IPS DF 4.7 (cell line): ENCODE results near the gene KIAA1549.

Experiments used
- DNase-seq: peaks from one replicate; pipeline ENCODE4 v3.0.0-alpha.2; 2013; ENCODE audit warnings: low spot score; ENCODE audit errors: extremely low read depth

Gene KIAA1549

DNA sequence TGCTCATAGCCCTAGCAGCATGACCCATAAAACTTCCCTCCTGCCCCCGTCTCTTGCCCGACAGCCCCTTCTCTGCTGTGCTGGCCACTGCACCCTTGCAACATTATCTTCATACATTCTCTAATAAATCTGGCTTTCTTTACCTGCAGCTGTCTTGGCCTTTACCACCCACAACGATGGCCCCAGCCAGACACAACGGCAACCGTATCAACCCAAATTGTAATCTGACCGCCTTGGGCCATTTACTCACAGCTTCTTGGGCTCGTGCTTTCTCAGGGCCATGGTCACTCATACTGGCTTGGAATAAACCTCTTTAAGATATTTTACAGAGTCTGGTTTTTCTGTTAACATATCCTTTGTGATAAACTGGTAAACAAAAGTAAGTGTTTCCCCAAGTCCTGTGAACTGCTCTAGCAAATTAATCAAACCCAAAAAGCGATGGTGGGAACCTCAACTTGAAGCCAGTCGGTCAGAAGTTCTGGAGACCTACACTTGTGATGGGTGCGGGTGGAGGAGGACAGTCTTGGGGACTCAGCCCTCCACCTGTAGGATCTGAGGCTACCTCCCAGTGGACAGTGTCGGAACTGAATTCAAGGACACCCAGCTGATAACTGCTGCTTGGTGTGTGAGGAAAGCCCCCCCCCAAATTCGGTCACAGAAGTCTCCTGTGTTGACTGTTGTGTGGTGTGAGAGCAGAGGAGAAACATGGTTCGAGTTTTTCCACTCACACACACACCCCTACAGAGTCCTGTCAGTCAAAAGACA is 95.6 kb downstream of the KIAA1549 start:
- DNase-seq = no peak

DNA sequence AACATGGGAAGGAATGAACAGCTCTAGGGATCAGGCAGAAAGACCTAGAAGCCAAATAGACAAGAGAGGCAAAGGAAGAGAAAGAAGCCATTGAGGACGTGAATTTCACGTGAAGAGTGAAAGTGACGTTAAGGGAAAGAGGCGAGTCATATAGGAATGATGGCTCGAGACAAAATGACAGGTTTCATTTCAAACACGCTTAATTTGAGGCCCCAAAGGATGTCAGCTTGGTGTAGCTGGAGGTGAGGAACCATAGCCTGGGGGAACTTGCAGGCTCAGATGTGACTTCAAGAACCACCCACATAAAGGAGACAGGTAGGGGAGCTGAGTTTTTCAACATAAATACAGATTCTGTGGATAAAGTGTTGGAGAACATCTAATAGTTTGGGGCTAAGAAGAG is 98.9 kb downstream of the KIAA1549 start:
- DNase-seq = no peak

DNA sequence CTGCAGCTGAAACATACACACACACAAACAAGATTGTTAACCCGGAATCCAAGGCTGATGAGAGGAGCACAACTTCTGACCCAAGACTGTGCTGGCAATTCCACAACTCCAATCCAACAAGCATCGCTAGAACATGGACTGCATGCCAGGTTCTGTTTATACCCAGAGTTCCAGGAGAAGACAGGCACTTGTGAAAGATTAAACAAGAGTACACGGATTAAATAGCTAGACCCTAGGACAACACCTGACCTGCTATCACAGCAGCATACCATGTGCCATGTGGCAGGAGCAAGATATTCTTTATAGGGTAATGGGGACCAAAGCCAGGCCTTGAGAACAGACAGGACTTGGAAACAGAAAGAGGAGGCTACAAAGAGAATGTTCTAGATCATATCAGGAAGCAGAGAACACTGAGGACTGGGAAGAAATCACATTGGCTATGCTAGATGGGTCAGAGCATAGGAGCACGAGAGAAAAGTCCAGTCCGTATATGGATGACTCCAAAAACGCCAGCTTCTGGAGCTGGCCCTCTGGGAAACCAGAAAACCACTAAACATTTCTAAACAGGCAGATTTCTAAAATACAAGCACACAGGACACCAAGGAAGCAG is 99.5 kb downstream of the KIAA1549 start:
- DNase-seq = no peak

DNA sequence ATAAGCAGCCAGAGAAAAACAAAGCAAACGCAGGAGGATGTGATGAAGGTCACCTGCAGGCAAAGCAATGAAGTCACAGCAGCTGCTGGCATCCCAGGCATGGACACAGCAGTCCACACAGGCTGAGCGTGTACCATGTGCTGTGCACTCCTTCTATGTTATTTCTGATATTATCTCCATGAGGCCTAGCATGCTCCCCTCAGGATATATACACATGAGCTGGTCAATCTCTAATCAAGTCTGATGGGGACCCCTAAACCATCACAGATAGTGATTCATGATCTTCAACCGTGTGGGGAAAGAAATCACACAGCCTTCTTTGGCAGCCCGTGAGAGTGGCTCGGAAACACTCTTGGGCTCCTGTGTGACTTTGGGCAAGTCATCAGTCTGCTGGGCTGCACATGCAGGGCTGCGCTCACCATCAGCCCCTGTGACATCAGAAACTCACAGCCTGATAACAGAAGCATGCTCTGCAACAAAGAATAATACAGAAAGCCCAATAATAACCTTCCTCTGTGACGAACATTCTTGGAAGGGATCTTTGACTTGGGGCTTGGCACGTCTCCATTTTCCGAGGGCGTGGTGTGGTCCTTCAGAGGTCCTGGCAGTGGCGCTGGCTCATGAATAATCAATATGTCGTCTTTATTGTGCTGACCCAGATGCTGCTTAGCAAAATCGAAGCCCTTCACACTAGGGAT is 100.2 kb downstream of the KIAA1549 start:
- DNase-seq = no peak

DNA sequence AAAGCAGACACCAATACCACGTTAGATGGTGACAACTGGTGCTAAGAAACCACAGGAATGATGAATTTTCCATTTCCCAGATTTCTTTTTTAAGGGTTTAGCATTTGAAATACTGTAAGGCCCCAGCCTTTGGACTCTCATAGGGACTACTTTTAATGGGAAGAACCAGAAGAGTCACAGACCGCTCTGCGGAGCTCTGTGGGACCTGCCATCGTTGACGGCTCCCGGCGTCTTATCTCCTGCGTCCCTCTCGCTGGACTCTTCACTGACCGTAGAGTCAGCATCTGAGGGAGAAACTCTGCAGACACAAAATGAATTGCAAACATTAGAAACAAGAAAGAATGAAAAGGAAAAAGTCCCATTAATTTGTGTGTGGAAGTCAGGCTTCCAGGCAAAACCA is 101.8 kb downstream of the KIAA1549 start:
- DNase-seq = no peak

DNA sequence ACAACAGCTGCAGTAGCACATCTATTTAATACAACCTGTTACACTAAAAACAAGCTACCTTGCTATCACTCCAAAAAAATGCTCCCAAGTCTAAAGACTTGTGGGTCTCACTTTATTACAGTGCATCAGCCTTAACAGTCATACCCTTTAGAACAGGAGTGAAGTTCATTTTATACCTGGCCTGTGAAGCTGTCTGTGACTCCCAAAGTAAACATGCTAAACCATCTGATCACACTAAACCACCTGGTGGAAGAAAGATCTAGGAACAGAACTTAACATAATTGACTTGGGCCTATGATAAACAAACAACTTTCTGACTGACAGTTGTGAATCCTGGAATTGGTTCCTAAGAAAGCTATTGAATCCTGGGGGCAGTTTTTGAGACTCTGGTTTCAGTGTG is 102.3 kb downstream of the KIAA1549 start:
- no peak for DNase-seq

DNA sequence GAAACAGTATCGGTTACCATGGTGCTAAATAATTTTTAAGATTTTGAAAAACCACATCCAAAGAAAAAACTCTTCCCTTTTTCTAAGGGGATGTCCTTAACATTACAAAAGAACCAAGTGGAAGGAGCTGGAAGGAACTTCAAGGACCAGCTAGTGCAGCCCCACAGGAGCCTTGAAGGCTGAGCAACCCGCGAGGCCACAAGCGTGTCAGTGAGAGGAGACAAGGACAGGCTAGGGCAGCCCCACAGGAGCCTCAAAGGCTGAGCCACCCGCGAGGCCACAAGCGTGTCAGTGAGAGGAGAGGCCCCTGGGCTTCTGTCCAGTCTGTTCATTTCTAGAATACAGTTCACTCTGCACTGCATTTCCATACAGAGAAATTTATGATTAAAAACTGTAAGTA is 103.1 kb downstream of the KIAA1549 start:
- no peak for DNase-seq

DNA sequence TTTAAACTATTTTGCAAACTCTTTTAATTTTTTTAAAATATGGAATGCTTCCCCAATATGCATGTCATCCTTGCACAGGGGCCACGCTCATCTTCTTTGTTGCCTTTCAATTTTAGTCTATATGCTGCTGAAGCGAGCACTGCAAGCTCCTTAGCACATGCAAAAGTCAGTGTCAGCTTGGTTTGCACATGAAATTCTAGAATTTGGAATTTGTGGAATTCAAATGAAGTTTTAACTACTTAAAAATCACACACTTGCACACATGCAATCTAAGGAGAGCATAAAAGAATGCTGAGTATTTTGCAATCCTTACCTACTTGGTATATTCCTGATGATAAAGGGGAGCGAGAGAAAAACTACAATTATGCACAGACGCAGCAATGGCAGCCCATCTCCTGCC is 104.9 kb downstream of the KIAA1549 start:
- no peak for DNase-seq

DNA sequence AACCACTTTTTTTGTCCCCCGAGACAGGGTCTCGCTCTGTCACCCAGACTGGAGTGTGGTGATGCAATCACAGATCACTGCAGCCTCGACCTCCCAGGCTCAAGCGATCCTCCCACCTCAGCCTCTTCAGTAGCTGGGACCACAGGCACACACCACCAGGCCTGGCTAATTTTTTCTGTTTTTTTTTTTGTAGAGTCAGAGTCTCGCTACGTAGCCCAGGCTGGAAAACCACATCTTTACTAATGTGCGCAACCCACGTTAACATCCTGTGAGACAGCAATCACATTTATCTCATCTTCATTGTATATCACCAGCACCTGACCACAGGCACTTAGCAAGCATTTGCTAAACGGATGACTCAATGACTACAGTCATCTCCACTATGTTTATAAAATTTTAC is 105.4 kb downstream of the KIAA1549 start:
- no peak for DNase-seq

DNA sequence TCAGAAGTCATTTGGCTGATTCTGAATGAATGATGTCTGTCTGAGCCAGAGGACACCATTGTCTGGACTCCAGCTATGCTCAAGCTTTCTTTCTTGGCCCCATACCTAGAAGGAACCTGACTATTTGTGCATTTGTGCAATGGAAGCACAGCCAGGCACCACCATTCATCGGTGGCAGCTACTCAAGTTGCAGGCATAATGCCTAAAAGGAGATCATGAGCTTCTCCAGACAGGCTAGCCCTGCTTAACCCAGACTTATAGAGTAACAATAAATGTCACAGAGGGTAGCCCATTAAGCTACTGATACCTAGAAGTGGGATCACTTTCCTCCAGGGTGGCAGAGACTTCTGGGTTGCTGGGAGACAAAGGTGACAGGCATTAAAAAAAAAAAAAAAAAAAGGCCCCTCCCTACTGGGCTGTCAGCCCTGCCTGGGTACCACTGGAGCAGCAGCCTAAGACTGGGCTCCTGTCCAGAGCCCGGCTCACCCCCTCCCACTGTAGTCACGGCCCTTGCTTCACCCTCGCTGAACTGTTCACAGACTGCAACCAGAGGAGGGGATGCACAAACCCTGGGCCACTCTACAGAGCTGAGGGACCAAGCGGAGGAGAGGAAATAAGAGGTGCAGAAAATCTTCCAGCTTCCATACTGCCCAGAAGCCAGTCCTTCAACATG is 107.8 kb downstream of the KIAA1549 start:
- no peak for DNase-seq

DNA sequence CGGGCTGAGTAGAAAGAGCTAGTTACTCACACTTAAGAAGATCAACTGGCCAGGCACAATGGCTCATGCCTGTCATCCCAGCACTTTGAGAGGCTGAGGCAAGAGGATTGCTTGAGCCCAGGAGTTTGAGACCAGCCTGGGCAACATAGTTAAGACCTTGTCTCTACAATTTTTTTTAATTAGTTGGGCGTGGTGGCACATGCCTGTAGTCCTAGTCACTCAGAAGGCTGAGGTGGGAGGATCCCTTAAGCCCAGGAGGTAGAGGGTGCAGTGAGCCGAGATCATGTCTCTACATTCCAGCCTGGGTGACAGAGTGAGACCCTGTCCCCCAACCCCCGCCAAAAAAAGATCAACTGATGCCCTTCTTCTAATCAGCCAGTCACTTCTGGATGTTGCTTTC is 108.6 kb downstream of the KIAA1549 start:
- DNase-seq = no peak

DNA sequence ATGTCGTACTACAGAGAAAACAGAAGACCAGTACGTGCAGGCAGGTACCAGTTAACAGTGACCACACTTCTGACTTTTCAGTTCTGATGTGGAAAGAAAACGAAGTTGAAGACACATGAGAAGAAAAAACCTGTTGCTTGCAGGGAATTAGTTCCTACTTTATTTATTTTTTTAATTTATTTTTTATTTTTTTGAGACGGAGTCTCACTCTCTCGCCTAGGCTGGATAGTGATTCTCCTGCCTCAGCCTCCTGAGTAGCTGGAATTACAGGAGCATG is 109.4 kb downstream of the KIAA1549 start:
- DNase-seq = no peak

DNA sequence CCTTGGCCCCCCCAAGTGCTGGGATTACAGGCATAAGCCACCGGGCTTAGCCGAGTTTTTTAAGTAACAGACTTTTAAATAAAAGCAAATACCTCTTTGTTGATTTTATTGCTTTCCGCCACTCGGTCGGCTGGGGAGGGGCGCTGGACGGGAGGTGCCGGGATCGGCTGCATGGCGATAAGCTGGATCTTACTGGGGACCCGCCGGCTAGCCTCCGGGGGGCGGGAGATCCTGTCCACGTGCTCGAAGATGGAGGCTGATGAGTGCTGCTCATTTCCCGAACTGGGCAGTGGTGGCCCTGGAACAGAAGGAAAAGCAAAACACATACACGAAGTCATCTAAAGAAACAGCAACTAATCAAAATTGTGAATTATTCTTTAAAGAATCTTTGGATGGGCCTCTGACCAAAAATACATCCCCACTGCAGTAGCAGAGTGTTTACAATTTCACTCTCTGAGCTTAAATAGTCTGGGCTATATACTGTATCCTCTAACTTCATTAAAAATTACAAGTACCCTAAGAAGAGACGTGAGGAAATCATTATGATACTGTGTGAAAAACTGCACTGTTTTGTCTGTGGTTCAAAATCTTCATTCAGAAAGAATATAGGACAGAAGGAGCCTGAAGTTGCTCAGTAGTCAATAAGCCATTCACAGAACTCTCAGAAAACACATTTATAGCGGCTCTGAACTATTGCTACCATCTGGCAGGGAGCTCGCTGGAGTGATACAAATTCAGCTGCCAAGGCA is 110.0 kb downstream of the KIAA1549 start:
- DNase-seq = no peak

DNA sequence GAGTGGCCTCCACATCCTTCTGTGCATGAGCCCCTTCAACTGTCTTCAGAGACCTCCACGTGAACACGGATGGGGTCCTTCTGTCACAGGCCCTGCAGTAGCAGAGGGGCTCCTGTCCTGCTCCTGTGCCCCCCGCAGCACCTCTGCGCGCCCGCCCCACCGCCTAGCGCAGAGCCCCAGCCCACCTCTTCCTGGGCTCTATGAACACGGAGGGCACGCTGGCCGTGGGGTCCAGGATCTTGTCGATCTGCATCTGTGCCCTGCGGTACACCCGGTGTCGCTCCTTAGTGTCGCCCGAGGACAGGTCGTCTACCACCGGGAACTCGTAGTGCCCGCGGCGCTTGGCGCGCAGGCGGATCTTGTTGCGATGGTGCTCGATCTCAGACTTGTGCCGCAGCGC is 111.8 kb downstream of the KIAA1549 start:
- DNase-seq = no peak

DNA sequence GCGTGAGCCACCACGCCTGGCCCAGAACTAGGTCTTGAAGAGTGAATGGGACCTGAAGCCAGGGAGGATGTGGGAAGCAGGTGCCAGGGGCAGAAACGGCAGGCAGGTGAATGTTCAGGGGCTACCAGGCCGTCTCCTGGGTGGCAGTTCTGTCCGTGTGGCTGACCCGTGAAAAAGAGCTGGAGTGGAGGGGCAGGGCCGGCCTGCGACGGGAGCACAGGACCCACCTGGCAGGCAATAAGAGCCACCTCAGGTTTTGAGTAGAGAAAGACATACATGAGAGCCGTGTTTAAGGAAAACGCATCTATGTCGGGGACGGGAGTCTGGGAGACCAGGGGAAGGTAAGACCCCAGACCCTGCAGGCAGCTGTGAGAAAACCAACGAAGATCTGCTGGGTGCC is 112.5 kb downstream of the KIAA1549 start:
- no peak for DNase-seq

DNA sequence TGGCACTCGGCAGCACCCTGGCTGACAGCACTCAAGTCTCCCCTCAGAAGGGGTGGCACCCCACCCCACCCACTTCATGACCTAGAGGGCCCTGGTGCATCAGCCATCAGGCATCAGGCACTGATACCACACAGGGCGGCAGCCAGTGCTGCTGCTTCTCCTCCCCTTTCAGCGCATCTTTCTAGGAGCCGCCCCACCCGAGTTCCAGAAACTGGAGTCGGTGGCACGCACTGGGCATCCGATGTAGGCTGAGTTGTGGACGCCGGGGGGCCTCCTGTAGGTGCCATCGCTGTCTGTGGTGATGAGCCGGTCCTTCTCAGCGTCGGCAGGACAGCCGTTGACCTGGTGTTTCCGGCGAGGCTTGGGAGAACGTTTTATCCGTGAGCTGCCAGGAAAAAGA is 113.4 kb downstream of the KIAA1549 start:
- DNase-seq = no peak

DNA sequence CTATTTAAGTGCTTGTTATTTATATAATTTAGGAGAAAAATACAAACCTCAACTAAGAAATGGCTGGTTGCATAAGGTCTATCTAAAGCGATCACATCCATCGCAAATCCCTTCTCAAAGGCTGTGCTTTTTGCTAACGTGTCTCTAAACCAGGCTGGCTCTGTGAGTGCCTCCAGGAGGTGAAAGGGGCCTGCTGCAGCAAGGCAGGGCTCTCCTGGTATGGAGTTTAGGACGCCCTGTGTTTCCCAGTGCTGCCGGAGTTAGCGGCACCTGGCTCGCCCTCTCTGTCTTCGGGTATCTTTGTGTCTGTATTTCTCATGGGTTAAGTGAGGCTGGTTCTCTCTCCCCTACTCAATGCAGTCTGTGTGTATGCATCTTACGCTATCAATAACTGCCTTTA is 114.8 kb downstream of the KIAA1549 start:
- no peak for DNase-seq

DNA sequence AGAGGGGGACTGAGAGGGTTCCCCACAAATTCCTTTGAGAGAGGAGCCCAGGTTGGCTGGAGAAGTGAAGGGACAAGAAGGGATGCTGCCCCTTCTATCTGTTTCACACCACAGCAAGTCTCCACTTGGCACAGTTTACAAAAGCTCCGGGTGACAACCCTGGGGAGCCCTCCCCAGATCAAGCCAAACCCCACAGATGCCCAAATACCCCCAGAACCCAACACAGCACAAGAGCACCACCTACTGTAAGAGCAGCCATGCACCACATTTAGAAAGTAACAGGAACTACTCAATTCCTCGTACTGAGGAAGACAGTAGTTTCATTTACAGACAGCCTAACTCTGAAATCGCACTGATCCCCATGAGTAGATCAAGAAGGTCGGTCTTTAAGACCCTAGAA is 115.3 kb downstream of the KIAA1549 start:
- no peak for DNase-seq

DNA sequence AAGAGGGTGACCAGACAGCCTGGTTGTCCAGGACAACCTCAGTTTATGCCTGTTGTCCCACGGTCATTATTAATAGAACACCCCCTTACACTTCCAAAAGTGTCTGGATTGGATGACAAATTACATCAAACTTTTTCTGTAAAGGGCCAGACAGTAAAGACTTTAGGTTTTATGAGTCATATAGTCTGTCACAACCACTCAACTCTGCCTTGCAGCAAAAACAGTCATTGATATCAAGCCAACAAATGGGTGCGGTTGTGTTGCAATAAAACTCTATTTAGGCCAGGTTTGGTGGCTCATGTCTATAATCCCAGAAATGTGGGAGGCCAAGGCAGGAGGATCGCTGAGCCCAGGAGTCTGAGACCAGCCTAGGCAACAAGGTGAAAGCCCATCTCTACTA is 116.5 kb downstream of the KIAA1549 start:
- DNase-seq = no peak

DNA sequence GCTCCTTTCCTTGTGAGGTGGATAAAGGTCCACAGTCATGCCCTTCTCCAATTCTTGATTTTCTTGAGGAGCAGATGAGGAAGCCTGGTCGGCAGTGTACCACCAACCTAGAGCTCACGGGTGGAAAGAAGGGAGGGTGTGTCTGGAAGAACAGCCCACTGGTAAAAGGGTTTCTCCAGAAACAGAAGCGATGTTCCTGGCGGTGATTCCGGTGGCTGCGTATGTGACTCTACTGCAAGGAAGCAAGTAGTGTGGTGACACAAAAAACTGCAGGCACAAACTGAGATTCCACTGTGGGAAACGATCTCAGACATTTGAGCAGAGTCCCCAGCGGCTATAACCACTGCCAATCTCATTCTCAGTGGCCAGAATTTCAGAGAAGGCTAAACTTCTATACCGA is 117.3 kb downstream of the KIAA1549 start:
- DNase-seq = no peak

DNA sequence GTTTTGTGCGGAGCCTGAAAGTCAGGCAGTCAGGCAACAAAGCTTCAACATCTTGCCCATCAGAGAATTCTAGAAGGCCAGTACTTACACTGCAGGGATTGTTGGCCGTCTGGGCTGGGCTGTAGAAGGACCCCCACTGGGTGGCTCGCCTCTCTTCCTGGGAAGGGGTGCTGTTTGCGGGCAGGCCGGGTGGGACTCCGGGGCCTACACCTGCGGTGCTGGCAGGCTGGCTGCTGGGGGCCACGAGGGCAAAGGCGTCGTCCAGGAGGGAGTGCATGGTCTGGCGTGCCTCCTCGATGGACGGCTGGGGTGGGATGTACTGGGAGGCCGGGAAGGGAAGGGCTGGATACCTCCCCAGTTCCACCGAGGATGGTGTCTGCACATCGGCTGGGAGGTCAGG is 120.1 kb downstream of the KIAA1549 start:
- no peak for DNase-seq

DNA sequence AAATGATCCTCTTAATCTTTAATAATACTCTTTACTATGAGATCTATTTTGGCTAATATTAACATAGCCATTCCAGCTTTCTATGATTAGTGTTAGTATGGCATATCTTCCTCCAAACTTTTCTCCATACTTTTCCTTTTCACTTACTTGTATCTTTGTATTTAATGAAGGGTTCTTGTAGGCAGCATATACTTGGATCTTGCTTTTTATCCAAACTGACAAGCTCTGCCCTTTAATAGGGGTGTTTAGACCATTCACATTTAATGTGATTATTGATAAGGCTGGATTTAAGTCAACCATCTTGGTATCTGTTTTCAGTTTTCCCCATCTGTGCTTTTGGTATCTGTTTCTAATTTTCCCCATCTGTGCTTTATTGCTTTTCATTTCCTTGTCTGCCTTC is 123.5 kb downstream of the KIAA1549 start:
- no peak for DNase-seq
